GM06990 (cell line): ENCODE results near the gene OR4C3.
"Not testable (repeated sequence)": the region's sequence is repeated elsewhere in the genome, so short reads cannot be mapped to it uniquely, and the experiment has no call there.

ENCODE experiments used
- DNase-seq: peaks from one replicate; pipeline ENCODE4 v3.0.0-alpha.2; 2011; ENCODE audit not compliant: insufficient read length; ENCODE audit errors: extremely low read depth
- H3K27me3 ChIP-seq: replicated peaks from 2 replicates; pipeline ENCODE4 v1.6.0; 2011; ENCODE audit warnings: low read length; ENCODE audit not compliant: control insufficient read depth, insufficient read depth
- H3K36me3 ChIP-seq: 2 replicates; pipeline ENCODE4 v1.5.1; 2011; ENCODE audit warnings: low read length; ENCODE audit not compliant: control insufficient read depth, insufficient read depth
- H3K4me3 ChIP-seq: replicated peaks from 2 replicates; pipeline ENCODE4 v1.5.1; 2011; ENCODE audit warnings: low read depth, mild to moderate bottlenecking, control low read depth, low read length
- TF ChIP-seq, protein P1 (sequence below): IDR thresholded peaks from 2 replicates; pipeline ENCODE4 v1.5.1; 2011; ENCODE audit warnings: low read length, control low read depth, mild to moderate bottlenecking, inconsistent platforms; ENCODE audit not compliant: insufficient read depth, poor library complexity, severe bottlenecking

Gene OR4C3

DNA sequence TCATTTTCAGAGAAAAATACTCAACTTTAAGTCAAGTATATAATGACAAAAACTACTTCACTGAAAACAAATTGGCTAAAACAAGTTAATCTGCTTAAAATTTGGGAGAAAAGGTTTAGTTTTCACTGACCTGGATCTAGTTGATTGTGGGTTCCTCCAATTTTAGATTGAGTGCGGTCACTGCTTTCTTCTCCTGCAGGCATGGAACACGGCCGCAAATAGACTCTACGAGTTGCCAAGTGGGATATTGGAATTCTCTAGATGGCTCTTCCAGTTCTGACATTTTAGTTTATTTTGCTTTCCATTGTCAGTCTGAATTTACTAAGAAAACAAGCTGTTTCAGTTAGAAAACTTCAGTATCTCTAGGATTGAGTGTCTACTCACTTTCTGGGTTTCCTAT is 29.3 kb downstream of the OR4C3 start:
- no peaks in the 10 kb centered on the region for H3K36me3 ChIP-seq
- H3K27me3 ChIP-seq = no peaks in the 10 kb centered on the region
- H3K4me3 ChIP-seq = no peak overlapping the region
- TF ChIP-seq, protein P1, sequence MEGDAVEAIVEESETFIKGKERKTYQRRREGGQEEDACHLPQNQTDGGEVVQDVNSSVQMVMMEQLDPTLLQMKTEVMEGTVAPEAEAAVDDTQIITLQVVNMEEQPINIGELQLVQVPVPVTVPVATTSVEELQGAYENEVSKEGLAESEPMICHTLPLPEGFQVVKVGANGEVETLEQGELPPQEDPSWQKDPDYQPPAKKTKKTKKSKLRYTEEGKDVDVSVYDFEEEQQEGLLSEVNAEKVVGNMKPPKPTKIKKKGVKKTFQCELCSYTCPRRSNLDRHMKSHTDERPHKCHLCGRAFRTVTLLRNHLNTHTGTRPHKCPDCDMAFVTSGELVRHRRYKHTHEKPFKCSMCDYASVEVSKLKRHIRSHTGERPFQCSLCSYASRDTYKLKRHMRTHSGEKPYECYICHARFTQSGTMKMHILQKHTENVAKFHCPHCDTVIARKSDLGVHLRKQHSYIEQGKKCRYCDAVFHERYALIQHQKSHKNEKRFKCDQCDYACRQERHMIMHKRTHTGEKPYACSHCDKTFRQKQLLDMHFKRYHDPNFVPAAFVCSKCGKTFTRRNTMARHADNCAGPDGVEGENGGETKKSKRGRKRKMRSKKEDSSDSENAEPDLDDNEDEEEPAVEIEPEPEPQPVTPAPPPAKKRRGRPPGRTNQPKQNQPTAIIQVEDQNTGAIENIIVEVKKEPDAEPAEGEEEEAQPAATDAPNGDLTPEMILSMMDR = no peak
- DNase-seq = no peak

DNA sequence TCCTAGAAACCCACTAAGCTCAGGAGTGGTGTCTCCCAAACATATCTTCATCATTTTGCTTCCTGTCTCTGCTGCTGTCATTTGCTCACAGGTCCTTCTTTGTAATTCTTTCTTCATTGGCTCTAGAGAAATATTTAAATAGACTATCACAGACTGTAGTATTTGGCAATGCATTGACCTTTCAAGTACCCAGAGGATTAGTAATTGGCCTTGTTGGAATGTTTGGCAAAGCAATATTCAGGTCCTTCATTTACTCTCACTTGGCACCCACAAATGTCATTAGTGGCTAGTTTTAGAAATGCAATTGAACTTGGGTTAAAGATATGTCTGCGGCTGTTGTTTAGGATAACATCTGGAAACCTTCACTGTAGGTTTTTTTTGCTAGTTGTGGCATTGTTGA is 30.0 kb downstream of the OR4C3 start:
- H3K36me3 ChIP-seq = no peaks in the 10 kb centered on the region
- TF ChIP-seq, protein P1 = no peak

DNA sequence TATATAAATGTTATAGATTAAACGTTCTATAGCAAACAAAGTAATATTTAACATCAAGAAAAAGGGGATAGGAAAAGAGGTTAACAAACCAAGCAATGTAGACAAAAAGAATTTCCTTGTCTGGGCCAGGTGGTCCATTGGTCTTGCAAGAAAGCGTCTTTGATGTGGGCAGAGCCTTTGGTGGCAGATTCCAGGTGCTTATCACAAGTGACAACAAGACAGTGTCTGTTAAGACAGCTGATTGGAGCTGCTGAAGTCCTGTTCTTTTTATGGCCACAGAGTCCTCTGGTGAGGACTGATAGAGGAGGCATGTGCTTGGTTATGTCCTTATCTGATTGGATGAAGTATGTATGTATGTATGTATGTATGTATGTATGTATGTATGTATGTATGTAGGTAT is 36.6 kb downstream of the OR4C3 start:
- not testable (repeated sequence) for H3K36me3 ChIP-seq, H3K27me3 ChIP-seq, DNase-seq, H3K4me3 ChIP-seq

More for the DNA sequence above, 30.0 kb downstream of the OR4C3 start:
- no peaks in the 10 kb centered on the region for H3K27me3 ChIP-seq
- no peak overlapping the region for H3K4me3 ChIP-seq
- DNase-seq = no peak

DNA sequence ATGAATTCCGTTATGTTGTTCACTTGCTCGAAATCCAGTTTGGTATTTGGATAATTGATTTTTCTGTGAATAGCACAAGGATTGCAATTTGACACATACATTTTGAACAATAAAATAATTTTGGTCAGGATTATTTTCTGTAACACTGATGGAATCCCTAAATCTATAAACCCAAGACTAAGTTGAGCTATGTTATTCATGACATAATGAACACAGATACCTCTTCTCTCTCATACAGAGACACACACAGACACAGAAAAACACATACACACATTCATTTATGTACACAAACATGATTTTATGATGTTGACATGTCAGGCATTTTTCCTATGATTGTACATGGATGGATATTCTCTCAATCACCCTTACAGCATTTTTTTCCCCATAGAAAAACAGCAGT is 41.6 kb downstream of the OR4C3 start, which contains the start of gene OR4C5:
OR4C5 (minus strand) TSS at position 101 of the 400 bp plus-strand sequence; CDS start at position 101, 0 bp downstream.
- Histone ChIP-seq H3K36me3 (no peaks in the 10 kb centered on the region), H3K4me3 (no peak within 1 kb of the TSS), H3K27me3 (no peaks in the 10 kb centered on the region)
- TF ChIP-seq, protein P1 = no peak
- no peak for DNase-seq
